Measurements from ENCODE around the gene CALHM2. TPM values are rescaled to one million over a fixed set of nuclear protein-coding genes. Genes with fewer than 3 reads are reported as not detected.

The CALHM2 gene
- total and polyA plus RNA-seq, 2 donors (not counting 1 experiment from before 2014, with no cell fraction given) = 35.8 to 37.2 TPM

DNA sequence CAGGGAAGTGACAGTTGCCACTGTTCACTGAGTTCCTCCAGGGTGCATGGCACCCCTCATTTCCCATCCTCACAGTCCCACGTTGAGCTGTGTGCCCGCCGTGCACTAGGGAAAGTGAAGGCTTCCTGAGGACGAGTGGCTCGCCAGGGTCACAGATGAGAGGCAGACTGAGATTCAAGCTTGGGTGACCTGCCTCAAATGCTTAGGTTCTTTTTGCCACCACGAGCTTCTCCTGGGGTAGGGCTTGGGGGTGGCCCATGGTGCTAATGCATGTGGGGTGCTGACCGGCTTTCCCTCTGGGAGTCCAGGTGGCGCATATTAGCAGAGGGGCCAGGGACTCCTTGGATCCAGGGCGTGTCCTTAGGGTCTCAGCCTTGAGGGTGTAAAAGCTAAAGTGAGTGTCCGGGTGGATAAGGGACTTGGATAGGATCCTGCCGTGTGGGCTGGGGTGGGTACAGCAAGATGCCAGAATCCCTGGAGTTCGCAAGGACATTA lies 1.9 kb downstream of the CALHM2 start:
- TF ChIP-seq EZH2 (IDR thresholded peaks at IDR 0.05; ENCODE audit: low read length, missing control alignments) = no peak
- TF ChIP-seq, protein P1, sequence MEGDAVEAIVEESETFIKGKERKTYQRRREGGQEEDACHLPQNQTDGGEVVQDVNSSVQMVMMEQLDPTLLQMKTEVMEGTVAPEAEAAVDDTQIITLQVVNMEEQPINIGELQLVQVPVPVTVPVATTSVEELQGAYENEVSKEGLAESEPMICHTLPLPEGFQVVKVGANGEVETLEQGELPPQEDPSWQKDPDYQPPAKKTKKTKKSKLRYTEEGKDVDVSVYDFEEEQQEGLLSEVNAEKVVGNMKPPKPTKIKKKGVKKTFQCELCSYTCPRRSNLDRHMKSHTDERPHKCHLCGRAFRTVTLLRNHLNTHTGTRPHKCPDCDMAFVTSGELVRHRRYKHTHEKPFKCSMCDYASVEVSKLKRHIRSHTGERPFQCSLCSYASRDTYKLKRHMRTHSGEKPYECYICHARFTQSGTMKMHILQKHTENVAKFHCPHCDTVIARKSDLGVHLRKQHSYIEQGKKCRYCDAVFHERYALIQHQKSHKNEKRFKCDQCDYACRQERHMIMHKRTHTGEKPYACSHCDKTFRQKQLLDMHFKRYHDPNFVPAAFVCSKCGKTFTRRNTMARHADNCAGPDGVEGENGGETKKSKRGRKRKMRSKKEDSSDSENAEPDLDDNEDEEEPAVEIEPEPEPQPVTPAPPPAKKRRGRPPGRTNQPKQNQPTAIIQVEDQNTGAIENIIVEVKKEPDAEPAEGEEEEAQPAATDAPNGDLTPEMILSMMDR (conservative IDR thresholded peaks at IDR 0.05 in 1 of 2, IDR thresholded peaks at IDR 0.05 in 1 of 2; ENCODE audit: low read depth in 1 of 2, low read length in 2 of 2) = no peak
- H3K27ac ChIP-seq (ENCODE audit: insufficient read depth, low read length) = peak overlapping the region; percentile 78
- H3K4me1 ChIP-seq (ENCODE audit: control insufficient read depth, extremely low read depth, insufficient read depth, low read length) = peaks cover 39% of the 10 kb centered on the region
- H3K9ac ChIP-seq (ENCODE audit: insufficient read depth, low read length) = peak overlapping the region; percentile 84
- H2AFZ ChIP-seq (ENCODE audit: low read length) = no peak overlapping the region
- no peak for DNase-seq (ENCODE audit: low read depth in 2 of 2)
- H3K9me3 ChIP-seq (ENCODE audit: control insufficient read depth, insufficient read depth, low read depth, low read length) = no peaks in the 10 kb centered on the region
- H3K4me3 ChIP-seq (replicated peaks in 1 of 4; ENCODE audit: control extremely low read depth in 1 of 4, insufficient read depth in 1 of 4, low read depth in 3 of 4, low read length in 4 of 4) = peak overlapping the region; percentile 62 to 90 (median 64)
- peaks cover 32% of the 10 kb centered on the region for H3K79me2 ChIP-seq (ENCODE audit: control insufficient read depth, insufficient read depth, low read length)
- H3K36me3 ChIP-seq (ENCODE audit: control insufficient read depth, insufficient read depth, low read length) = peaks cover 30% of the 10 kb centered on the region
- no peaks in the 10 kb centered on the region for H4K20me1 ChIP-seq (ENCODE audit: control insufficient read depth, extremely low read depth, insufficient read depth, low read length)
- H3K4me2 ChIP-seq (ENCODE audit: extremely low read depth, insufficient read depth, low read length) = peak overlapping the region; percentile 70
- no peaks in the 10 kb centered on the region for H3K27me3 ChIP-seq (ENCODE audit: control insufficient read depth, insufficient read depth, low read length)

DNA sequence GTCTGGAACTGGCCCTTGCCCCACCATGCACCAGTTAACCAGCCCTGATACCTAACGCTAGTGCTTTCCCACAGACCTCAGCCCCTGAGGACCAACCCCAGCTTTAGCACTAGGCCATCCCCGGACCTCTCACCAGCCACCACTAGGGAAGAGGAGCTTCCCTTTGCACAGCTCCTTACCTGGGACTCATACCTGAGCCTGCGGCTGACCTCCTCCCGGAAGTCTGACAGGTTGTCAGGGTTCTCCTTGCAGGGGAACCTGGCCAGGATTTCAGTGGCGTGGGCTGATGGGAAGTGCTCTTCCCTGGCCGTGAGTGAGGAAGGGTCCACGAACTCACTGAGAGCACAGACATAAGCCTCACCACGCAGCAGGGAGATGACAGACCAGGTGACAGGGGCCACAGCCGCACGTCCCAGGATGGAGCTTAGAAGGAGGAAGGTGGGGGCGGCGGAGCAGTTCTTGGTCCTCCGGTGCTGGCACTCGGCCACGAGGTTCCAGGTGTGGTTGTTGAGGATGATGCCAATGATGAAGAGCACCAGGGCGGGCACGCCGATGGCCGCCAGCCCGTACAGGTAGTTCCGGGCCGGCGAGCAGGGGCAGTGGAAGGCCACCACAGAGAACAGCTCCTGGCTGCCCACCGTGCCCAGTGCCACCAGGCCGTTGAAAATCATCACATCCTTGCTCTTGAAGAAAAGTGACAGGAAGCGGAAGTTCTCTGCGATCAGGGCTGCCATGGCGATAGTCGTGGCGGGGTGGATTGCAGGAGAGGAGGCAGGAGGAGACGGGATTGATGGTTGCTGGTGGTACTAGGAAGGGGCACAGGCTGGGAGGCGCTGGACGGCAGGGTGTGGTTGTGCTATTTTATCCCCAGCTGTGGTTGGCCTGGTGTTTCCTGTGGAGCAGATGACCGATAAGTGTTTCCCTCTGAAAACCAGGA lies 2.7 kb downstream of the CALHM2 start:
- Histone ChIP-seq H3K27ac (ENCODE audit: insufficient read depth, low read length) (peak overlapping the region; percentile 78), H3K9ac (ENCODE audit: insufficient read depth, low read length) (peak overlapping the region; percentile 32), H3K27me3 (ENCODE audit: control insufficient read depth, insufficient read depth, low read length) (no peaks in the 10 kb centered on the region), H3K4me3 (replicated peaks in 1 of 4; ENCODE audit: control extremely low read depth in 1 of 4, insufficient read depth in 1 of 4, low read depth in 3 of 4, low read length in 4 of 4) (peak overlapping the region in 1 of 4 experiments; percentile 90), H4K20me1 (ENCODE audit: control insufficient read depth, extremely low read depth, insufficient read depth, low read length) (no peaks in the 10 kb centered on the region), H2AFZ (ENCODE audit: low read length) (no peak overlapping the region), H3K79me2 (ENCODE audit: control insufficient read depth, insufficient read depth, low read length) (peaks cover 35% of the 10 kb centered on the region), H3K4me1 (ENCODE audit: control insufficient read depth, extremely low read depth, insufficient read depth, low read length) (peaks cover 42% of the 10 kb centered on the region), H3K4me2 (ENCODE audit: extremely low read depth, insufficient read depth, low read length) (peak overlapping the region; percentile 70), H3K9me3 (ENCODE audit: control insufficient read depth, insufficient read depth, low read depth, low read length) (no peaks in the 10 kb centered on the region), H3K36me3 (ENCODE audit: control insufficient read depth, insufficient read depth, low read length) (peaks cover 36% of the 10 kb centered on the region)
- TF ChIP-seq, protein P1 (conservative IDR thresholded peaks at IDR 0.05 in 1 of 2, IDR thresholded peaks at IDR 0.05 in 1 of 2; ENCODE audit: low read depth in 1 of 2, low read length in 2 of 2) = no peak
- no peak for TF ChIP-seq EZH2 (IDR thresholded peaks at IDR 0.05; ENCODE audit: low read length, missing control alignments)
- no peak for DNase-seq (ENCODE audit: low read depth in 2 of 2)

DNA sequence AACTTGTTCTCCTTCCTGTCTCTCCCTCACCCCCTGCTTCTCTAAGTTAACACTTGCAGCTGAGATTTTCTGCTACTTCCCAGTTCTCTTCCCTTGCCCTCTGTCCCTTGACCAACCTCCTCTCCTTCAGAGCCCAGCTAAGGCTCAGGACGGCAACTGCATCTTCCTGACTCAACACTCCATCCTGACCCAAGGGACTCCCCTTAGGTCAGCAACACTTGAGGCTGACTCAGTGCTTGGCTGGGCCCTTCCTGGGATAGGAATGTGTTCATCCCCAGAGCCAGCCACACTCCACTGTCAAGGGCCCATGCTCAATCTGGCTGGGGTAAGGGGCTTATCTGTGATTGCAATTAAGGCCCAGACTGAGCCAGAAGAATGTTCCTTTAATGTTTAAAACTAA lies 3.4 kb downstream of the CALHM2 start:
- Histone ChIP-seq H4K20me1 (ENCODE audit: control insufficient read depth, extremely low read depth, insufficient read depth, low read length) (no peaks in the 10 kb centered on the region), H3K36me3 (ENCODE audit: control insufficient read depth, insufficient read depth, low read length) (peaks cover 38% of the 10 kb centered on the region), H3K9ac (ENCODE audit: insufficient read depth, low read length) (no peak overlapping the region), H3K27me3 (ENCODE audit: control insufficient read depth, insufficient read depth, low read length) (no peaks in the 10 kb centered on the region), H3K79me2 (ENCODE audit: control insufficient read depth, insufficient read depth, low read length) (peaks cover 35% of the 10 kb centered on the region), H2AFZ (ENCODE audit: low read length) (no peak overlapping the region), H3K27ac (ENCODE audit: insufficient read depth, low read length) (peak overlapping the region; percentile 78), H3K4me2 (ENCODE audit: extremely low read depth, insufficient read depth, low read length) (peak overlapping the region; percentile 67), H3K4me1 (ENCODE audit: control insufficient read depth, extremely low read depth, insufficient read depth, low read length) (peaks cover 42% of the 10 kb centered on the region), H3K9me3 (ENCODE audit: control insufficient read depth, insufficient read depth, low read depth, low read length) (no peaks in the 10 kb centered on the region), H3K4me3 (replicated peaks in 1 of 4; ENCODE audit: control extremely low read depth in 1 of 4, insufficient read depth in 1 of 4, low read depth in 3 of 4, low read length in 4 of 4) (peak overlapping the region in 1 of 4 experiments; percentile 48)
- TF ChIP-seq, protein P1 (conservative IDR thresholded peaks at IDR 0.05 in 1 of 2, IDR thresholded peaks at IDR 0.05 in 1 of 2; ENCODE audit: low read depth in 1 of 2, low read length in 2 of 2) = no peak
- TF ChIP-seq EZH2 (IDR thresholded peaks at IDR 0.05; ENCODE audit: low read length, missing control alignments) = no peak
- DNase-seq (ENCODE audit: low read depth in 2 of 2) = peak; percentile 79 to 80

Measured in fibroblast of lung (primary cell).